ENCODE measurements around the gene FGFRL1.

FGFRL1 gene

GRCh38 chr4:1056671-1057402, 45.4 kb downstream of the FGFRL1 start:
- H3K4me3 ChIP-seq (ENCODE audit: low read length) = no peak overlapping the region
- DNase-seq (ENCODE audit: low read depth) = no peak
- TF ChIP-seq CTCF (conservative IDR thresholded peaks at IDR 0.05; ENCODE audit: low read length) = no peak

GRCh38 chr4:1057403-1057745, 45.9 kb downstream of the FGFRL1 start:
- no peak overlapping the region for H3K4me3 ChIP-seq (ENCODE audit: low read length)
- DNase-seq (ENCODE audit: low read depth) = no peak

GRCh38 chr4:1058198-1058996, 47.0 kb downstream of the FGFRL1 start:
- no peak for TF ChIP-seq CTCF (conservative IDR thresholded peaks at IDR 0.05; ENCODE audit: low read length)
- no peak overlapping the region for H3K4me3 ChIP-seq (ENCODE audit: low read length)
- DNase-seq (ENCODE audit: low read depth) = no peak

More at GRCh38 chr4:1057403-1057745, 45.9 kb downstream of the FGFRL1 start:
- TF ChIP-seq CTCF (conservative IDR thresholded peaks at IDR 0.05; ENCODE audit: low read length) = no peak

GRCh38 chr4:1058997-1059665, 47.7 kb downstream of the FGFRL1 start:
- H3K4me3 ChIP-seq (ENCODE audit: low read length) = no peak overlapping the region
- no peak for DNase-seq (ENCODE audit: low read depth)
- TF ChIP-seq CTCF (conservative IDR thresholded peaks at IDR 0.05; ENCODE audit: low read length) = no peak

- no peak for TF ChIP-seq CTCF (conservative IDR thresholded peaks at IDR 0.05; ENCODE audit: low read length)
- DNase-seq (ENCODE audit: low read depth) = no peak
- no peak overlapping the region for H3K4me3 ChIP-seq (ENCODE audit: low read length)
These were observed 48.7 kb downstream of the FGFRL1 start for GRCh38 chr4:1060121-1060520.

- no peak for TF ChIP-seq CTCF (conservative IDR thresholded peaks at IDR 0.05; ENCODE audit: low read length)
- no peak for DNase-seq (ENCODE audit: low read depth)
- no peak overlapping the region for H3K4me3 ChIP-seq (ENCODE audit: low read length)
These were observed 49.2 kb downstream of the FGFRL1 start for GRCh38 chr4:1060621-1061020.
